Upper lobe of left lung (tissue), 4 donors: ENCODE results near the gene IFNG-AS1.

Experiments
- CTCF ChIP-seq, 6 experiments: fragments of 450-650 bp in 4 of 6; fragments of 200-600 bp in 2 of 6; sonication (generic) in 2 of 6; IDR thresholded peaks; one replicate each; pipeline ENCODE4 v1.5.1; 2016 to 2019; ENCODE audit warnings: antibody characterized with exemption in 6 of 6
- EP300 ChIP-seq, 4 donors: sonication (generic); formaldehyde crosslinking; IDR thresholded peaks; one replicate each; pipeline ENCODE4 v1.5.1; 2017; ENCODE audit warnings: antibody characterized with exemption in 4 of 4, control low read depth in 2 of 4
- POLR2A ChIP-seq, 4 donors: fragments of 450-650 bp; IDR thresholded peaks; one replicate each; pipeline ENCODE4 v1.5.1; 2016 to 2017; ENCODE audit warnings: antibody characterized with exemption in 4 of 4, mild to moderate bottlenecking in 2 of 4
- POLR2AphosphoS5 ChIP-seq, 2 donors: sonication (generic); formaldehyde crosslinking; IDR thresholded peaks; one replicate each; pipeline ENCODE4 v1.5.1; 2017; ENCODE audit warnings: antibody characterized with exemption in 2 of 2

- TF ChIP-seq POLR2A (IDR thresholded peaks at IDR 0.05) (no peak), CTCF (IDR thresholded peaks at IDR 0.05) (no peak), POLR2AphosphoS5 (IDR thresholded peaks at IDR 0.05) (no peak), EP300 (IDR thresholded peaks at IDR 0.05) (no peak)
Measured at GRCh38 chr12:67966560-67966959, 22.7 kb upstream of the IFNG-AS1 start.
